GM18873 (cell line): ENCODE measurements around the gene DPEP1.
"Not testable (repeated sequence)": the region's sequence is repeated elsewhere in the genome, so short reads cannot be mapped to it uniquely, and the experiment has no call there.

Experiments
- ATAC-seq: cut with Tn5 transposase; IDR thresholded peaks from one replicate; pipeline ENCODE4 v1.9.1; 2021; ENCODE audit warnings: mild to moderate bottlenecking, moderate library complexity, moderate number of reproducible peaks; ENCODE audit not compliant: unreplicated experiment, low FRiP score

DPEP1 gene

GRCh38 chr16:89641458-89642119, 28.1 kb downstream of the DPEP1 start:
- no peak for ATAC-seq

- no peak for ATAC-seq
Observed at GRCh38 chr16:89642574-89642973, 29.1 kb downstream of the DPEP1 start.

- no peak for ATAC-seq
Observed at GRCh38 chr16:89643769-89644300, 30.4 kb downstream of the DPEP1 start.

GRCh38 chr16:89645122-89645521, 31.7 kb downstream of the DPEP1 start:
- no peak for ATAC-seq

DNA sequence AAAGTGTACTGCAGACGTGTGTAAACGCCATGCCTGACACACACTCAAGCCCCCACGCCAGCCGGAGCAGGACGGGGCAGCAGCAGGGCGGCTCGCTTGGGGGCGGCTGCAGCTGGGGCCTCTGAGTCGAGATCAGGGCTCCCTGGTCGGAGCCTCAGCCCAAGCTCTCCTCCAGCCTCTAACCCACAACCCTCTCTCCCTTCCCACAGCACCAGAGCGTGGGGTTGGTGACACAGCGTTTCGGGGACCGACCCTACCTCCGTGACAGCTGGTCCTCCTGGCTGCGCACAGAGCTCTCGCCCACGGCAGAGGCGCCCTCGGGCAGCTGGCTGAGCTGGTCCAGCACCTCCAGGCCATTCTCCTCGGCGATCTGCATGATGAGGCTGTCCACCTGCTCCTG, 32.8 kb downstream of the DPEP1 start:
- no peak for ATAC-seq

- ATAC-seq: no peak
Observed at GRCh38 chr16:89646906-89647305, 33.5 kb downstream of the DPEP1 start.

DNA sequence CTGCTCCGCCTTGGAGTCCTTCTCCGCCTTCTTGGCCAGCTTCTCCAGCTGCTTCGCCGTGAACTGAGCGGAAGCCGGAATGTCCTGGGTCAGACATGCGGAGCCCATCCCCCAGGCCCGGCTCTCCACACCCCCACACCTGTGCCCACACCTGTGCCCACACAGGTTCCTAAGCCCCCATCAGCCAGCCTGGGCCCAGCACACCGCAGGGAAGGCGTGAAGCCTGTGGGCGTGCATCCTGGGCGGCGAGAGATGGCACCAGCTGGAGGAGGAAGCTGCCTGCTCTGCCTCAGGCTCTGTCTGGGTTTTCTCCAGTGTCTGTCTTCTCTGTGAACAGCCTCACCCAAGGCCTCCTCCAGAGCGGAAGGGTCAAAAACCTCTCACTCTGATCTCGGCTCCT, 38.1 kb downstream of the DPEP1 start:
- no peak for ATAC-seq

DNA sequence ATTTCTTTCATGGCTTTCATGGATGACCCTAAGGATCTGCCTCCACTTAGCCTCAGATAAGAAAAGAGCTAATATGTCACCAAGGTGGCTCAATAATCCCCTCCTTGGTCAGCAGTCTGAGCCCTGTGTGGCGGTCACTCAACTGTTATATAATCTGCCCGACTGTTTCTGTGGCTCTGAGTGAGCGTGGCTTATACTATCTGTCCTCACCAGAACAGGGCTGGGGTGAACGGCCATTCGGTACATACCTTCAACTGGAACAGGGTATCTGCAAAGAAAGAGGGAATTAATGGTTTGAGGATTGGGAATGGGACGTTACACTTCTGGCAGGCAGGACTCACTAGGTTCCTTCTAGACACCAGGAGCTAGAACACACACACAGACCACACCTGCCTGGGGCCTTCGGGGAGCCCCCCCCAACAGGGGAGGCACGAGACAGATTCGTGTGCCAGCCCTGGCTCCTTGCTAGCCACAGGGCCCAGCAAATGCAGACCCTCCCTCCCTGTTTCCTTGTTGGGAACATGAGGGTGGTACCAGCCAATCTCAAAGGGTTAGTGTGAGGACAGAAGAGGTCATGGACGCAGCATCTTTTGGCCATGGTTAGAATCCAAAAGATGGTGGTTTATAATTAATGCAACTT, 40.3 kb downstream of the DPEP1 start:
- no peak for ATAC-seq

DNA sequence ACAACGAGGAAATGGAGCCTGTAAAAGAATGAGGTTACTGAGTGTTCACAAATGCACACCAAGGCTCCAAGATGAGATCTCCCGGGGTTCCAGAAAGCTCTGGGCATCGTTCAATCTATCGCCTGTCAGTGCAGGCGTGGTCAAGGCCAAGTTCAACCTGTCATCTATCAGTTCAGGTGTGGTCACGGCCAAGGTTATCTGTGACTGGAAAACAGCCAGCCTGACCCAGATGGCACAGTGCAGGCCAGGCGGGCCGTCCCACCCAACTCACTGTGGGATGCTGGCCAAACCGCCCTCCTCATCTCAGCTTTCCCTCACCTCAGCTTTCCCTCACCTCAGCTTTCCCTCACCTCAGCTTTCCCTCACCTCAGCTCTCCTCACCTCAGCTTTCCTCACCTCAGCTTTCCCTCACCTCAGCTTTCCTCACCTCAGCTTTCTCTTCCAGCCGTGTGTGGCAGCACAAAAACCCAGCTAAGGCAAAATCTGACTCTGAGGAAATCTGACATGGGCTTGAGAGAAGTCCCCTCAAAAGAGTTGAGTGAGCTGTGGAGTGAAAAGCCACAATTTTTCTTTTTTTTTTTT, 41.7 kb downstream of the DPEP1 start:
- ATAC-seq: no peak

DNA sequence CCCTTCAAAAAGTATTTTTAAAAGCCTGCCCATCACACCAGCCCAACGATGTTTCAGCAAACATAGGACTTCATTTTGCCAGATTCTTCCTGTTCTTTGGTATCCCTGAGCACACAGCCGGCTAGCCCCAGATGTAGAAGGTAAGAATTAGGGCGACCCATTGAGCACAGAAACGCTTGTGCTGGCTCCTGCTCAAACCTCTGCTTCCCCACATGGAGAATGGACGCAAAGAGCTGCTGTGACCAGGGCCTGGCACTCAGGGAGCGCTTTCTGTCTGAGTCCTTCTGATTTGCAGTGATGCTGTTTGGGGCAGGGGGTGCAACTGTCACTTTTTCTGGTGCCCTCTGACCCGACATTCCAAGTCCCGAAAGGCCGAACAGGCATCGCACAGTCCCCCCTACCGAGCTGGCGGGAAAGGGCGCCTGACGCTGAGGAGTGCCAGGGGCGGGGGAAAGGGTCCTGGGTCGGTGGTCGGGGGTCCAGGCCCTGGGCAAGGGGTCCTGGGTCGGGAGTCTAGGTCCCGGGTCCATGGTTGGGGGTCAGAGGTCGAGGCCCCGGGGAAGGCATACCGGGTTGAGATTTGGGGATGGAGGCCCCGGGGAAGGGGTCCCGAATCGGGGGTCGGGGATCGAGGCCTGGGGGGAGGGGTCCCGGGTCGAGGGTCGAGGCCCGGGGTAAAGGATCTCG, 43.1 kb downstream of the DPEP1 start:
- ATAC-seq: no peak

DNA sequence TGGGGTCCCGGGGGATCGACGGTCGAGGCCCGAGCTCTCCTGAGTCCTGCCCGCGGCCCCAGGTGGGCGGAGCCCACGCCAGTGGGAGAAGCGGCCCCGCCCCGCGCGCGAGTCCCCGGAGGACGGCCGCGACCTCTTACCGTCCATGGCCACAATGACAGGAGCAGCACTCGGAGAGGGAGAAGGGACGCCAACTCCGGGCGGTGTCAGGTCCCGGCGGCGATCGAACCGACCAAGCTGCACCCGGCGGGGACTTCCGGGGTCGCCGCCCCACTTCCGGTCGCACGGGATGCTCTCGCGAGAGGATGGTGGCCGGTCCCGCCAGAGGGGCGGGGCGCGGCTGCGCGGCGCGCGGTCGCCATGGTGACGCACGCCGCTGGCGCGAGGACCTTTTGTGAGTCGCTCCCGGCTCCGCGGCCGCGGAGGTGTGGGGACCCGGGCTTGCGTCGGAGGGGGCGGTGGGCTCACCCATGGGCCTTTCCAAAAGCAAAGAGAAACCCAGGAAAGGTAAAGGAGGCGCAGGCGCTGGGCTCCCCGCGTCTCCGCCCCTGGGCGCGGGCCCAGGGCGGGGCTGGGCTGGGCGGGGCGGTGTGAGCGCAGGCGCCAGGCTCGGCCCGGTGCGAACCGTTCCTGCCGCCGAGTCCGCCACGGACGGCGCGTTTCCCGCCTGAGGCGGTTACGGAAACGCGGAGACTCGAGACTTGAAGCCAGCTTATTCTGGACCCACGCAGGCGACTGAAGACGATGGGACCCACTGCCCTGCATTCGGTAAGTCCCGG, 44.2 kb downstream of the DPEP1 start, which contains the start of the genes CHMP1A and SPATA33:
Gene CHMP1A (minus strand): TSS at position 267 of the 779 bp plus-strand sequence. CDS start 120 bp downstream, at position 147.
Gene SPATA33 (plus strand): TSS at position 395 of the 779 bp plus-strand sequence. CDS start 76 bp downstream, at position 471.
- peak; percentile 73 for ATAC-seq

DNA sequence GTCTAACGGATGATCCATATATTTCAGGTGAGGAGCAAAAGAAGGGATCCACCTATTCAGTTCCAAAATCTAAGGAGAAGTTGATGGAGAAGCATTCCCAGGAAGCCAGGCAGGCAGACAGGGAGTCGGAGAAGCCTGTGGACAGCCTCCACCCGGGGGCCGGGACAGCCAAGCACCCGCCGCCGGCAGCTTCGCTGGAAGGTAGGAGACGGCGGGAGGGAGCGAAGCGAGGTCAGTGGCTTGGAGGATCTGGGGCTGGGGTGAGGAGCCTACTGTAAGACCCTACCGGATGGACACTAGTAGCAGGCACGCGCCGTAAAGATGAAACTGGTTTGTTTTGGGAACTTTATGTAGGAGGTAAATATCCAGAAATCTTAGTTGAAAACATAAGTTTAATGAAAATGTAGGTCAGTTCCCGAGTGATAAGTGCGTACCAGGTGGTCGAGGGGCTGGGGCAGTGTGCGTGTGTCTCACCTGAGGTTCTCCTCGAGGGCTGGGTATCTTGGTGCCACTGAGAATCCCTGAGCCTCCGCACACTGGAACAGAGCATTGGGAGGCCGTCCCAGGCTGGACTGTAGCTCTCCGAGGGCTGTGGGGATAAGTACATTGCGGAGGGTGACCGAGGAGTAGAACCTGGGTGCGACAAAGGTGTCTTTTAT, 44.9 kb downstream of the DPEP1 start:
- no peak for ATAC-seq

DNA sequence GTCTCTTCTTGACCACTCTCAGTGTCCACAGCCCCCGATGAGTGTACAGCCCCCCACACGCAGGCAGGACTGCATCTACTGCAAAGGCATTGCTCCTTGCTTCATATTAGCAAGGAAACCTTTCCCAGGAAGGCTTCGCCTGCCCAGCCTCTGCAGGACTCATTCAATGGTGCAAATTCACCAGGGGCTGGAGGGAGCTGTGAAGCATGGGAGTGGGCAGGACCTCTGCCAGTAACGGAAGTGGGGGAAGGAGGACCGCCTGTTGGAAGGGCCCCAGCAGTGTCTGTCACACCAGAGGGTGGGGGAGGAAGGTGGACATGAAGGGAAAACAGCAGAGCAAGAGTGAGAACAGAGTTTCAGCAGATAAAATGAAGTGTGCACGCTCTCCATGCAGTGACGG, 46.7 kb downstream of the DPEP1 start:
- no peak for ATAC-seq

DNA sequence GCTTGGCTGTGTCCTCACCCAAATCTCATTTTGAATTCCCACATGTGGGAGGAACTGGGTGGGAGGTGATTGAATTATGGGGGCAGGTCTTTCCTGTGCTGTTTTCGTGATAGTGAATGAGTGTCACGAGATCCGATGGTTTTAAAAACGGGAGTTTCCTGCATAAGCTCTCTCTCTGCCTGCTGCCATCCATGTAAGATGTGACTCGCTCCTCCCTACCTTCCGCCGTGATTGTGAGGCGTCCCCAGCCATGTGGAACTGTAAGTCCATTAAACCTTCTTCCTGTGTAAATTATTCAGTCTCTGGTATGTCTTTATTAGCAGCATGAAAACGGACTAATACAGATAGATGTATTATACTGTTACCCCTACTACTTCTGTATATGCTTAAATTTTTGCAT, 47.8 kb downstream of the DPEP1 start:
- ATAC-seq: no peak

GRCh38 chr16:89664238-89664637, 50.8 kb downstream of the DPEP1 start:
- ATAC-seq: not testable (repeated sequence)

- ATAC-seq: not testable (repeated sequence)
Observed at GRCh38 chr16:89667000-89667399, 53.6 kb downstream of the DPEP1 start.

- no peak for ATAC-seq
Observed at GRCh38 chr16:89667633-89668032, 54.2 kb downstream of the DPEP1 start.

DNA sequence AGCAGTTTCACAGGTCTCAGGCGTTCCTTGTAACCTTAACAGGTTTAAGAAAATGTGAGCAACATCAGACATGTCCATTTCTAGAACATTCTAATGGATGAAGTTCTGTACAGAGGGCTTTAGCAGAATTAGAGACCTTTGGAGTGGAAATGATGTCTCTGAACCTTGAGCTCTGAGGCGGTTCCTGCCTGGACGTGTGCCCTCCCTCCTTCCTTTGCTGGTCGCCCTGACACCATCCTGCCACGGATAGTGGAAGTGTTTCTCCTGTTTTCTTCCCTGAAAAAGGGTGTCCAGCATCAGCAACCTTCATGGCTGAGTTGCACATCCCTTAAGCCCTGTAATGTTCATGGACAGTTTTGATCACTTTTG, 55.3 kb downstream of the DPEP1 start:
- ATAC-seq: no peak

DNA sequence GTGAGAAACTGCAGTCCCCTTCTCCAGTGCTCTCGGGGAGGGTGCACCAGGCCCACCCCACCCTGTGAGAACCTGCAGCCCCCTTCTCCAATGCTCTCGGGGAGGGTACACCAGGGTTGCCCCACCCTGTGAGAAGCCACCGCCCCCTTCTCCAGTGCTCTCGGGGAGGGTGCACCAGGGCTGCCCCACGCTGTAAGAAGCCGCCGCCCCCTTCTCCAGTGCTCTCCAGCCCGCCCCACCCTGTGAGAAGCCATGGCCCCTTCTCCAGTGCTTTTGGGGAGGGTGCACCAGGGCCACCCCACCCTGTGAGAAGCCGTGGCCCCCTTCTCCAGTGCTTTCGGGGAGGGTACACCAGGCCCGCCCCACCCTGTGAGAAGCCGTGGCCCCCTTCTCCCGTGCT, 56.3 kb downstream of the DPEP1 start:
- no peak for ATAC-seq
